HG02678 (cell line): ENCODE data around the gene HIC2.
"Not testable (repeated sequence)": the region's sequence is repeated elsewhere in the genome, so short reads cannot be mapped to it uniquely, and the experiment has no call there.

ENCODE experiments used
- ATAC-seq: cut with Tn5 transposase; IDR thresholded peaks from one replicate; pipeline ENCODE4 v1.9.1; 2021; ENCODE audit warnings: mild to moderate bottlenecking, moderate library complexity; ENCODE audit not compliant: unreplicated experiment

HIC2 gene

DNA sequence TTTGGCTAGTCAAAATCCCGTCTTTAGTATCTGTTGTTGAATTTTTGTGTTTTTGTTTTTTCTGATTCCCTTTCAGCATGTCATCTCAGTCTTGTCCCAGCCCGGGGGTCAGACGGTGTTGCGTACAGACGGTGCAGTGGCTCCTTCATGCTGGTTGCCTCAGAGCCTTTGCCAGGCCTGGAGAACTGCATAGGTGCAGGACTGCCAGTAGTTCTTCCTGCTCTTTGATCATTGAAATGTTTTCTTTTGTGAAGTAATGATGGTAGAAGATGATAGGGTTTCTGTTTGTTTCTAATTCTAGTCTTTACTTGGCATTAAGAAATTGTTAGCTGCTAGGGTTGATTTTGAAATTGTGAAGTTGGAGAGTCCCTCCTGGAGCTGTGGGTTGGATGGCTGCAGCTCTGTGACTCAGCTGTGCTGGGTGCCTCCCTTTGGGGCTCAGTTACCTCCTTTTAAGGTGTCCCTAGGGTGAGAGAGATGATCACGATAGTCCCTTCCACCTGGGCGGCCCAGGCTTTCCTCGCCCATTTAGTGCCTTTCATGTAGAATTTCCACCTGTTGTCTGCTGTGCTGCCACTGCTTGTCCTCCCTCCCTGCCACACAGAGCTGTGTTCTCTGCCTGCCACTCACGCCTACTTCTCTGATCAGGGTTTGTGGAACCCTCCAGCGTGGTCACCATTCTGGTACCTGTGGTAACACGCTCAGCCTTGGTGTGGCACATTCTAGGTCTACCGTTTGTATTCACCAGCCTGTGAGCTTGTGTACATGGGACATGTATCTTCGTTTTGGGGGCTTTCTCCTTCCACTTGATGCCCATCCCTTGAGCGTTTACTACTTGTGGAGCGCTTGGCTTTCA is 17.4 kb downstream of the HIC2 start:
- not testable (repeated sequence) for ATAC-seq

DNA sequence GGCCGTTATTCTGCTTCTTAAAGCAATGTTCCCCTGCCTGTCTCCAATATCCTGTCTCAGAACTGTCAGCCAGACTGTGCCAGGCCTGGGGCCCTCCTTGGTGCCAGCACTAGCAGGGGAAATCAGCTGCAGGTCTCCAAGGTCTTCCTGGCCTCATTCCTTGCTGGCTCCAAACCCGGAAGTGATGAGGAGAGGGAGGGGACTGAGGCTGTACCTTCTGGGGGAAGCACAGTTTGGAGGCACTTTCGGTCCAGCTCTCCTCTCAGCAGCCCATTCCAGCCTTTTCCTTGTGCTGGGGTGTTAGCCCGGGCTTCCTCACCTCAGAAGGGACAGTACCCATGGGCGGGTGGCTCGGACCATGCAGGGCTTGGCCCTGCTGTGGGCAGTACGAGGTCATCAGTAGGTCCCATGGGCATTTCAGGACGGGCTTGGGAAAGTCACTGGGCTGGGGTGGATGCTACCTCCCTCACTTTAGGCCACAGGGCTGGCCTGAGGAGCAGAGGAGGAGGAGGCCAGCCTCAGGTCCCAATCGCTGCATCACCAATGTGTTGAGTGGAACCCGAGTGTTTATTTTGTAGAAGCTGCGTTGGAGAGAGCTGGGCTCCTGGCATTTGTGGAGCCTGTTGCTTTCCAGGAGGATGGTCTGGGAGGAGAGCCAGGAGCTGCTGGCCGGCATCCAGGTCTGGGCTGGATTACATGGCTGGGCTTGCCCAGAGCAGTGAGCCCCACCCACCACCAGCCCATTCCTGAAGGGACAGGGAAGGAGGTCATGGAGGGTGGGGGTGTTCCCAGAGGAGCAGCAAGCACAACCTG is 19.0 kb downstream of the HIC2 start:
- ATAC-seq, result not testable (repeated sequence)

DNA sequence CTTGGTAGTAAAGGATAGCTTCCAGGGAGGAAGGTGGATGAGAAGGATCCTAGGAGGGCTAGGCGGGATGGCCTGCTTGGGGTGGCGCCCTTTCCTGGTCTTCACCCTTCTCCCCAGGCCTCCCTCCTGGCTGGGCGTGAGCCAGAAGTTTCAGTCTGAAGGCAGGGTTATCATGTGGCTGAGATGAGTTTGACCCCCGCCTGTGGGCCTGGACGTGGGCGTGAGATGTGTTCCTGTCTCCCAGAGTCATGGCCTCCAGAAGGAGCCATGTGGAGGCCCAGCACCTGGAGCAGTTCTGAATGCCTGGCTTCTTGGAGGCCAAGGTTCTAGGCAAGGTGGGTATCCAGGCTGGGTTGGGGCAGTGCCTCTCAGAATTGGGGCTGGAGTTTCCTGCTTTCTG is 20.8 kb downstream of the HIC2 start:
- ATAC-seq, result not testable (repeated sequence)

DNA sequence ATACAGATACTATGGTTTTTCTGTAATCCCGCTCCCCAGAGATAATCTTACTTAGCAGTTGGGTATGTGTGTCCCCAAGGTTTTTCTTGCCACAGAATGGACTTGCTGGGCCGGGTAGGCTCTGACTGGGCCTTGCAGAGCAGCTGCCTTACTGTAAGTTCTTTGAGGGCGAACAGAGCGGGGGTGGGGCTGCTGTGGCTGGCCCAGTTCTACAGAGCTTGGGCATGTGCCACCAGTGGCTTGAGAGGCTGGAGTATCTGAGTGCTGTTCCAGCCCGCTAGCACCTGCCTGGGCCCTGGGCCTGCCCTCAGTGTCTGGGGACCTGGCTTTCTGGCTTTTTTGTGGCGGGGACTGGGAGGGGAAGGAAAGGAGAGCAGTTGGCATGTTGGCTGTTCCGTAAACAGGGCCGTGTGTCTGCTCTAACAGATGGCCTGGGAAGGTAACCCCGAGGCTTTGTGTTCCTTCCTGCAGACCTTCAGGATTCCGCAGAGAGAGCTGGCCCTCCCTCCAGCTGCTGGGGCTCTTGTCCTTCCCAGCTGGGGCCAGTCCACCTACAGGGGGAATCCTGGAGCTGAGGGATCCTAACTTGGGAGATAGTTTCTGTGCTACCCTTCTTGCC is 23.0 kb downstream of the HIC2 start:
- not testable (repeated sequence) for ATAC-seq

DNA sequence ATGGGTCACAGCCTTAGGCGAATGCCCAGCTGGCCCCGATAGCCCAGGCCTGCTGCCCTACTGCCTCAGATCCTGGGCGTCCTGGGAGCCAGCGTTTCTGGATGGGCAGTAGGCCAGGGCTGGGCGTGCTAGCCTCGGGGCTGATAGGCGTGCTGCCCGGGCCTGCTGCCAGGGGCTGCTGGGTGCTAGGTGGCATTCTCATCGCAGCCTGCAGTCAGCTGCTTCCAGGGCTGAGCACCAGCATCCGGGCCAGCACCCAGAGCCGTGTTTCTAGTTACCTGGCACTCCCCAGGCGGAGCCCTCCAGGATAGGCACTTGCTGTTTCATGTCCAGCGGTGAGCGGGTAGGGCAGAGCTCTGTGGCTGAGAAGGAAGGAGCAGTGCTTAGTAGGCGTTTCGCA is 23.5 kb downstream of the HIC2 start:
- ATAC-seq, result not testable (repeated sequence)

DNA sequence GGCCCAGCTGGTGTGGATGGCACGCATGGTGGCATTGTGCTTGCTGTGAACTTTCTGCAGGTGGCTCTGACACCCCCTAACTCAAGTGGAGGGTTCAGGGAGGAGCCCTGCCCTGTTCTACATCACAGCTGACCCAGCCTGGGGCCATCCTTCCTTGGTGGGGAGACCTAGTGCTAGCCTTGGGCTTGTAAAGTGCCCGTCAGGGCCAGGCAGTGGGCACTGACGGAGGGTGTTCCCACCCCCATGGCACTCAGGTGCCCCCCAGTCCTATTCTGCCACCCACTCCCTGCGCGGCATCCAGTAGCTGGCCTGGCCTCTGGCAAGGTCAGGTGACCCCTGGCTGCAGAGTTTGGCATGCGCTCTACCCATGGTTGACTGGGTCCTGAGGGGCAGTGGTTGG is 24.0 kb downstream of the HIC2 start:
- ATAC-seq, result not testable (repeated sequence)

DNA sequence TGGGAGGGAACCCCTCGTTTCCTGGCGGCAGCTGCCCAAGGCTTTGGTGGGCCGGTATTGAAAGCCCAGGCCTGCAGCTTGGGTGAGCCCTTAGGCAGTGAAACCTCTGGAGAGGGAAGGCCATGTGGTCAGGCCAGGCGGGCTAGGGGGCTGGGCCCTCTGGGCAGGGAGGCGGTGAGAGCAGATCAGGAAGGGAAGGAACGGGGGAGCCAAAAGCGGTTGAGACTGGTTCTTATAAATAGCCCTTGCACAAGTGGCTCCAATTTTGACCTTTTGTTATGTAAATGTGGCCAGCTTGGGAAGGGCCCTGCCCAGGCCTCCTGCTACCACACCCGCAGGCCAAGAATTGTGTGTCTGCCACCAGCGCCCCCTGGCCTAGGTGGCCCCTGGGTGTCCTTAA is 25.0 kb downstream of the HIC2 start:
- ATAC-seq, result not testable (repeated sequence)

- ATAC-seq, result not testable (repeated sequence)
These were observed 25.5 kb downstream of the HIC2 start for GRCh38 chr22:21442646-21443045.

GRCh38 chr22:21443057-21443734 is 26.0 kb downstream of the HIC2 start:
- no peak for ATAC-seq

DNA sequence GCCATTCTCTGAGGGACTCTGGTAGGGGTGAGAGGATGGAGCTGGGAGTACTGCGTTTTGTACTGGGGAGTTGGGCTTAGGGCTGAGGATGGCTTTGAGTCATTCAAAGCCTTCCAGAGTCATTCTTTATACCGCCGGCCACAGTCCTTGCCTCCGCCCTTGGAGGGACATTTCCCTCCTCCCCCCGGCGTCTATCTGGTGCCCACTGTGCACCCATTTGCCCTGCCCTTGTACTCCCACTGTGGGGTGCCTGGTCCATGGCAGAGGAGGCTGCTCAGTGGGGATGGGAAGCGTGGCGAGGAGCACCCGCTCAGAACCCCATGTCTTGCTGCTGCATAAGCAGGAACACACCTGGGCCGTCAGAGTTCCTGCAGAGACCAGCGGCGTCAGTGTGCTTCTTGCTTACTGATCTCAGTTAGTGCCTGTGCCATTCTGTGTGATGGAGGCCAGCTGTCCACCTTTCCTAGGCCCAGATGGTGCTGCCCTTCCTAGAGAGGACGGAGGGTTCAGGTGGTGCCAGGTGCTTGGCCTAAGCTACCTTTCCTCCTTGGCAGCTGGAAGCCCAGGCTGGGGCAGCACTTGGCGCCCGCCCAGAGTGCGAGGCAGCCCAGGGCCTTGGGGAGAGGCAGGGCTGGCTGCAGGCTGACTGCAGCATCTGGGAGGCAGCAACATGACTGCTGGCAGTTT is 26.7 kb downstream of the HIC2 start:
- no peak for ATAC-seq

- ATAC-seq, result no peak
These were observed 27.7 kb downstream of the HIC2 start for GRCh38 chr22:21444701-21445436.

DNA sequence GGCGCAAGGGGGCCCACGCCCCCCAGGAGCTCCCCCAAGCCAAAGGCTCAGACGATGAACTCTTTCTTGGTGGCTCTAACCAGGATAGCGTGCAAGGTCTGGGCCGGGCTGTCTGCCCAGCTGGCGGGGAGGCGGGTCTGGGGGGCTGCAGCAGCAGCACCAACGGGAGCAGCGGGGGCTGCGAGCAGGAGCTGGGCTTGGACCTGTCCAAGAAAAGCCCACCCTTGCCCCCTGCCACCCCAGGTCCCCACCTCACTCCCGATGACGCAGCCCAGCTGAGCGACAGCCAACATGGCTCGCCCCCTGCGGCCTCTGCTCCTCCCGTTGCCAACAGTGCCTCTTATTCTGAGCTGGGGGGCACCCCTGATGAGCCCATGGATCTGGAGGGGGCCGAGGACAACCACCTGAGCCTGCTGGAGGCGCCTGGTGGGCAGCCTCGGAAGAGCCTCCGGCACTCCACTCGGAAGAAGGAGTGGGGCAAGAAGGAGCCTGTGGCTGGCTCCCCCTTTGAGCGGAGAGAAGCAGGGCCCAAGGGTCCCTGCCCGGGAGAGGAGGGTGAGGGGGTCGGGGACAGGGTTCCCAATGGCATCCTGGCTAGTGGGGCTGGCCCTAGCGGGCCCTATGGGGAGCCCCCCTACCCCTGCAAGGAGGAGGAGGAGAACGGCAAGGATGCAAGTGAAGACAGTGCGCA is 28.4 kb downstream of the HIC2 start:
- ATAC-seq, result no peak

GRCh38 chr22:21446128-21446826 is 29.1 kb downstream of the HIC2 start:
- ATAC-seq, result no peak

- ATAC-seq, result no peak
These were observed 29.9 kb downstream of the HIC2 start for GRCh38 chr22:21446827-21447690.

- no peak for ATAC-seq
These were observed 30.7 kb downstream of the HIC2 start for GRCh38 chr22:21447694-21448402.

DNA sequence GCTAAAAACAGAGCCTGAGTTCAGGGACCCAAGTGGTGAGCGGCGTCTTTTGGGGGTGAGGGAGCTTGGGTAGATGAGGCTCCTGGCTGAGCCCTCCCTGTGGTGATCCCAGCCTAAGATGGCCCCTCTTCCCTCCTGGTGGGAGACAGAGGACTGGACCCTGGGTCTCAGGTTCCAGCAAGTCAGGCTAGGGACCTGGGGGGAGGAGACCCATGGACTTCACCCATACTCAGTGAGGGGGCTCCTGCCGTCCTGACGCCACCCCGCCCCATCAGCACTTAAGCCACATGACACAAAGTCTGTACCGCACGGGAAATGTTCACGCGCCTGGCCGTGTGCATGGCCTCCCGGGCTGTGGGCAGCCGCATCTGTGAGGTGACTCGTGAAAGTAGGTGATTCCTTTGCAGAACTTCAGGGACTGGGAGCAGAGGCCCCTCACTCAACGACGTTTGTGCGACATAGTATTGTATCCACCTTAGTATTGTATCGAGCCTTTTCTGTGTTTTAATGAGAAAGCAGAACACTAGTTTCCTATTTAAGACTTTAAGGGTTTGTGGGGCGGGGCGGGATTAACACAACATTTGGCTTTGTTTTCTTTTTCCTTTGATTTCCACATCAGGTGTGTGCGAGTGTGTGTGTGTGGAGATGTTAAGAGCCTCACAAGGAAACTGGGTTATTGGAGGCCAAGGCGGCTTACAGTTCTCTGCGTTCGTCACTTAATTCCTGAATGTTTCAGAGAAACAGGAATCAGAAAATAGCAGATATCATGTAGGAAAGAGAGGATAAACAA is 31.7 kb downstream of the HIC2 start:
- ATAC-seq, result no peak
